Sigmoid colon (tissue), 7 donors: ENCODE results near the gene GPX3. TPM values are rescaled to one million over a fixed set of nuclear protein-coding genes. Genes with fewer than 3 reads are reported as not detected.

Source experiments
- DNase-seq: peaks from one replicate; pipeline ENCODE4 v3.0.0-alpha.2; 2019
- H3K27ac ChIP-seq, 4 donors: fragments of 200-600 bp; sonication (generic); one replicate each; pipeline ENCODE4 v1.5.1; 2016 to 2019; ENCODE audit warnings: mild to moderate bottlenecking in 1 of 4
- H3K27me3 ChIP-seq, 3 donors: fragments of 200-600 bp; sonication (generic); one replicate each; pipeline ENCODE4 v1.5.1; 2019; ENCODE audit warnings: mild to moderate bottlenecking in 1 of 3
- H3K36me3 ChIP-seq, 4 donors: fragments of 200-600 bp; sonication (generic); one replicate each; pipeline ENCODE4 v1.5.1; 2016 to 2019
- H3K4me1 ChIP-seq, 4 donors: fragments of 200-600 bp; sonication (generic); one replicate each; pipeline ENCODE4 v1.5.1; 2017 to 2019
- H3K4me3 ChIP-seq, 4 donors: fragments of 200-600 bp; sonication (generic); one replicate each; pipeline ENCODE4 v1.5.1; 2017 to 2019; ENCODE audit warnings: mild to moderate bottlenecking in 2 of 4, moderate library complexity in 1 of 4
- H3K9me3 ChIP-seq, 4 donors: fragments of 200-600 bp in 3 of 4; sonication (generic) in 3 of 4; one replicate each; pipeline versions ENCODE4 v1.5.1 to v1.6.1; 2013 to 2019
- EP300 ChIP-seq, 4 donors: sonication (generic); formaldehyde crosslinking; IDR thresholded peaks; one replicate each; pipeline ENCODE4 v1.6.1; 2017; ENCODE audit warnings: antibody characterized with exemption in 4 of 4
- POLR2A ChIP-seq, 2 donors: fragments of 450-650 bp; IDR thresholded peaks; one replicate each; pipeline ENCODE4 v1.6.1; 2016; ENCODE audit warnings: antibody characterized with exemption in 2 of 2, mild to moderate bottlenecking in 2 of 2, moderate library complexity in 2 of 2
- POLR2AphosphoS5 ChIP-seq, 4 donors: sonication (generic); formaldehyde crosslinking; IDR thresholded peaks; one replicate each; pipeline ENCODE4 v1.6.1; 2017; ENCODE audit warnings: antibody characterized with exemption in 4 of 4
- WGBS, 2 donors: extraction: QIAGEN DNeasy Blood & Tissue Kit; methylation state at CpG; one replicate each; pipeline ENCODE4 v1.1.7; 2013; 5-methylcytosine and 5-hydroxymethylcytosine counted together
- intact Hi-C: fragments of 100-400 bp; cut with DNase I; formaldehyde crosslinking; loops from one replicate; pipeline ENCODE4 v1.15.1; 2023
- polyA plus RNA-seq, 3 donors: library from polyadenylated mRNA; stranded (reverse); fragments of 200-250 nt; gene quantifications; one replicate each; pipeline ENCODE4 v1.2.3, GENCODE V29; 2013
- total RNA-seq, 4 donors: library from RNA; depleted of rRNA; stranded (reverse); fragments of >200 nt; gene quantifications; one replicate each; pipeline ENCODE4 v1.1.0, GENCODE V29; 2016
- TF ChIP-seq, protein P1 (sequence below), 4 experiments: fragments of 450-650 bp in 3 of 4; fragments of 200-600 bp in 1 of 4; IDR thresholded peaks; one replicate each; pipeline ENCODE4 v1.5.1; 2016 to 2019; ENCODE audit warnings: antibody characterized with exemption in 4 of 4, mild to moderate bottlenecking in 3 of 4, moderate library complexity in 2 of 4
- donor health status: healthy with polysubstance abuse.
- donor health status: Bipolar disorder and iron deficiency.
- donor health status: healthy.

Gene GPX3
- total and polyA plus RNA-seq, 7 donors = 85.1 to 2,079 (median 805) TPM

DNA sequence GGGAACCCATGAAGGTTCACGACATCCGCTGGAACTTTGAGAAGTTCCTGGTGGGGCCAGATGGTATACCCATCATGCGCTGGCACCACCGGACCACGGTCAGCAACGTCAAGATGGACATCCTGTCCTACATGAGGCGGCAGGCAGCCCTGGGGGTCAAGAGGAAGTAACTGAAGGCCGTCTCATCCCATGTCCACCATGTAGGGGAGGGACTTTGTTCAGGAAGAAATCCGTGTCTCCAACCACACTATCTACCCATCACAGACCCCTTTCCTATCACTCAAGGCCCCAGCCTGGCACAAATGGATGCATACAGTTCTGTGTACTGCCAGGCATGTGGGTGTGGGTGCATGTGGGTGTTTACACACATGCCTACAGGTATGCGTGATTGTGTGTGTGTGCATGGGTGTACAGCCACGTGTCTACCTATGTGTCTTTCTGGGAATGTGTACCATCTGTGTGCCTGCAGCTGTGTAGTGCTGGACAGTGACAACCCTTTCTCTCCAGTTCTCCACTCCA, 7.6 kb downstream of the GPX3 start:
- intact Hi-C loops = no loop called here
- H3K27ac ChIP-seq = peak overlapping the region in 2 of 4 donors; percentile 35 to 83
- TF ChIP-seq POLR2AphosphoS5 (IDR thresholded peaks at IDR 0.05) = peak in 3 of 4 donors; percentile 4 to 33 (median 9)
- TF ChIP-seq EP300 (IDR thresholded peaks at IDR 0.05) = no peak
- H3K36me3 ChIP-seq = peaks cover 17 to 74% (median 33%) of the 10 kb centered on the region in 4 donors
- H3K4me3 ChIP-seq = no peak overlapping the region
- H3K27me3 ChIP-seq = no peaks in the 10 kb centered on the region
- peak; percentile 74 for DNase-seq
- H3K4me1 ChIP-seq = peaks cover 0 to 41% (median 29%) of the 10 kb centered on the region in 4 donors
- H3K9me3 ChIP-seq = no peaks in the 10 kb centered on the region
- 86 to 92% methylated on average over 11 of the region's 11 CpGs for WGBS, 2 donors

DNA sequence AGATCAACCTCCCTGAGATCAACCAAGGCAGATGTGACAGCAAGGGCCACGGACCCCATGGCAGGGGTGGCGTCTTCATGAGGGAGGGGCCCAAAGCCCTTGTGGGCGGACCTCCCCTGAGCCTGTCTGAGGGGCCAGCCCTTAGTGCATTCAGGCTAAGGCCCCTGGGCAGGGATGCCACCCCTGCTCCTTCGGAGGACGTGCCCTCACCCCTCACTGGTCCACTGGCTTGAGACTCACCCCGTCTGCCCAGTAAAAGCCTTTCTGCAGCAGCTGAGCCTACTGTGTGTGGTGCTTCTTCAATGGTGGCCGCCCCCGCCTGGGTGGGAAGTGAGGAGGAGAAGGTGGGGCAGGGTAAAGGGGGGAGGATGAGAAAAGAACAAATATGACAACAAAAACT, 8.3 kb downstream of the GPX3 start:
- DNase-seq = peak; percentile 78
- intact Hi-C loops = no loop called here
- peaks cover 0 to 34% (median 22%) of the 10 kb centered on the region in 4 donors for H3K4me1 ChIP-seq
- no peaks in the 10 kb centered on the region for H3K9me3 ChIP-seq
- H3K27me3 ChIP-seq = no peaks in the 10 kb centered on the region
- TF ChIP-seq, protein P1, sequence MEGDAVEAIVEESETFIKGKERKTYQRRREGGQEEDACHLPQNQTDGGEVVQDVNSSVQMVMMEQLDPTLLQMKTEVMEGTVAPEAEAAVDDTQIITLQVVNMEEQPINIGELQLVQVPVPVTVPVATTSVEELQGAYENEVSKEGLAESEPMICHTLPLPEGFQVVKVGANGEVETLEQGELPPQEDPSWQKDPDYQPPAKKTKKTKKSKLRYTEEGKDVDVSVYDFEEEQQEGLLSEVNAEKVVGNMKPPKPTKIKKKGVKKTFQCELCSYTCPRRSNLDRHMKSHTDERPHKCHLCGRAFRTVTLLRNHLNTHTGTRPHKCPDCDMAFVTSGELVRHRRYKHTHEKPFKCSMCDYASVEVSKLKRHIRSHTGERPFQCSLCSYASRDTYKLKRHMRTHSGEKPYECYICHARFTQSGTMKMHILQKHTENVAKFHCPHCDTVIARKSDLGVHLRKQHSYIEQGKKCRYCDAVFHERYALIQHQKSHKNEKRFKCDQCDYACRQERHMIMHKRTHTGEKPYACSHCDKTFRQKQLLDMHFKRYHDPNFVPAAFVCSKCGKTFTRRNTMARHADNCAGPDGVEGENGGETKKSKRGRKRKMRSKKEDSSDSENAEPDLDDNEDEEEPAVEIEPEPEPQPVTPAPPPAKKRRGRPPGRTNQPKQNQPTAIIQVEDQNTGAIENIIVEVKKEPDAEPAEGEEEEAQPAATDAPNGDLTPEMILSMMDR (IDR thresholded peaks at IDR 0.05) = no peak
- peak in 2 of 4 donors; percentile 18 to 30 for TF ChIP-seq POLR2AphosphoS5 (IDR thresholded peaks at IDR 0.05)
- whole genome bisulfite sequencing, 2 donors = 95 to 96% methylated on average over 8 of the region's 8 CpGs
- peaks cover 22 to 81% (median 39%) of the 10 kb centered on the region in 4 donors for H3K36me3 ChIP-seq
- no peak overlapping the region for H3K4me3 ChIP-seq
- peak overlapping the region in 3 of 4 donors; percentile 18 to 64 (median 56) for H3K27ac ChIP-seq

DNA sequence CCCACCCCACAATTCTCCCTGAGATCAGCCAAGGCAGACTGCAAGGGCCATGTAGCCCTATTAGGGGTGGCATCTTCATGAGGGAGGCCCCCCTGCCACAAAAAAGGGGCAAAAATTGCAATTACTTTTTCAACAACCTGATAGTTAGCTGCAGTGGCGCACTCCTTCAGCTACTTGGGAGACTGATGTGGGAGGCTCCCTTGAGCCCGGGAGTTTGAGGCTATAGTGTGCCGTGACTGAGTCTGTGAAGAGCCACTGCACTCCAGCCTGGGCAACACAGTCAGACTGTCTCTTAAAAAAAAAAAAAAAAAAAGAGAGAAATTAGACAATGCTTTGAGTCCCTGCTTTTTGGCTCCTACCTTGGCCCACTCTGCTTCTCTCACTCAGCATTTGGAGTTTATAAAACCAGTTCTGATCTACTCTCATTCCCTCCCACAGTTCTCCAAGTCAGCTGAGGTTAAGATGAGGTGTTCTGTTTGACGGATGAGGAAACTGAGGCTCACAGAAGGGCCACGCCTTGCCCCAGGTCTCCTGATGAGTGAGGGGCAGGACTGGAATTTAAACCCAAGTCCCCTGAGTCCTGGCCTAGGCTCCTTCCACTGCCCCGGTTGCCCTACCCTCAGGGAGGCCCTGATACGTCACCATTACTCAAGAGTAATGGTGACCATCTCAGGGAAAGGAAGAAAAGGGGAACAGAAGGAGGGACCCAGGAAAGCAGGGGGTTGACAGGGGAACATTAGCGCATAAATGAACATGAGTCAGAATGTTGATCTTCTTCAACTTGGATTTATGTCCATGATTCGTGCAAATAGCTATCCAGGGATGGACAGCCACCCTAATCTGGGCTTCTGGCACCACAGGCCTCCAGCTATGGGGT, 9.0 kb downstream of the GPX3 start:
- Histone ChIP-seq H3K36me3 (peaks cover 22 to 88% (median 46%) of the 10 kb centered on the region in 4 donors), H3K27ac (peak overlapping the region; percentile 52 to 64 (median 57)), H3K4me1 (peaks cover 0 to 27% (median 16%) of the 10 kb centered on the region in 4 donors)

DNA sequence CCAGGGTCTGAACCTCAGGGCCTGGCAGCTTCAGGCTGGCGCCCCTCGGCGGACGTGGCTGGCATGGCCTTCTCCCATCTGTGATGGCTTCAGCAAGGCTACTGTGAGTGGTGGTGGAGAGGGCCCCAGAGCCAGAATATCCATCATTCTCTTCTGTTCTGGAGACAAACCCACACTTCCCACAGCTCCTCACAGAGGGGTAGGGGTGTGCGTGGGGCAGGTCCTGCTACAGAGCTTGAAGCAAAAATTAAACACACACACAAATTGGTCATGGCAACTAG, 9.6 kb downstream of the GPX3 start:
- DNase-seq = peak; percentile 80
- intact Hi-C loops = no loop called here
- Histone ChIP-seq H3K4me1 (peaks cover 0 to 21% (median 10%) of the 10 kb centered on the region in 4 donors), H3K9me3 (no peaks in the 10 kb centered on the region), H3K27ac (peak overlapping the region; percentile 52 to 64 (median 57)), H3K27me3 (no peaks in the 10 kb centered on the region), H3K4me3 (no peak overlapping the region), H3K36me3 (peaks cover 27 to 94% (median 52%) of the 10 kb centered on the region in 4 donors)
- 93 to 96% methylated on average over 5 of the region's 5 CpGs for WGBS, 2 donors
- TF ChIP-seq POLR2AphosphoS5 (IDR thresholded peaks at IDR 0.05) = peak in 1 of 4 donors; percentile 4
- no peak for TF ChIP-seq POLR2A (IDR thresholded peaks at IDR 0.05)

More for the DNA sequence above, 9.0 kb downstream of the GPX3 start:
- intact Hi-C loops = no loop called here
- Histone ChIP-seq H3K9me3 (no peaks in the 10 kb centered on the region), H3K27me3 (no peaks in the 10 kb centered on the region), H3K4me3 (no peak overlapping the region)
- TF ChIP-seq POLR2A (IDR thresholded peaks at IDR 0.05) (no peak), POLR2AphosphoS5 (IDR thresholded peaks at IDR 0.05) (peak in 3 of 4 donors; percentile 32 to 44 (median 39)), EP300 (IDR thresholded peaks at IDR 0.05) (no peak)
- TF ChIP-seq, protein P1 (IDR thresholded peaks at IDR 0.05) = no peak
- 93 to 96% methylated on average over 9 of the region's 9 CpGs for WGBS, 2 donors
- no peak for DNase-seq

DNA sequence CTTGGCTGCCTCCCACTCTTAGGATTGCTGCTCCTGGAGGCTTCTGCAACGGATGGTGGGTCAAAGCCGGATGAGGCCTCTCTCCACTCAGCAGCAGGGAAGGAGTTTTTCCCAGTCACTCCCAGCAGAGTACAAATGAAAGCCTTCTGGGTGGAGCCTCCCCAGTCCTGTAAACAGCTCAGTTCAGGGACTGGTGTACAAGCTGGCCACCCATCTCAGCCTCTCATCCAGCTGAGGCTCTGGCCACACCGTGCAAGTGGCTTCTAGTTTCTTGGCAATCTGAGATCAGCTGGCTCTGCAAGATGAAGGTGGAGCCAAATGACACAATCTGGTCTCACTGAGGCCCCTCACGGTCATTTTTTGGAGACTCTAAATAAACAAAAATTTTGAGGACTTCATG, 10.0 kb downstream of the GPX3 start:
- DNase-seq = peak; percentile 96
- WGBS, 2 donors = 70 to 89% methylated on average over 4 of the region's 4 CpGs
- Histone ChIP-seq H3K36me3 (peaks cover 31 to 98% (median 56%) of the 10 kb centered on the region in 4 donors), H3K9me3 (no peaks in the 10 kb centered on the region), H3K27ac (peak overlapping the region; percentile 52 to 64 (median 57)), H3K4me3 (no peak overlapping the region), H3K4me1 (peaks cover 0 to 17% (median 8%) of the 10 kb centered on the region in 4 donors), H3K27me3 (no peaks in the 10 kb centered on the region)
- TF ChIP-seq EP300 (IDR thresholded peaks at IDR 0.05) (no peak), POLR2AphosphoS5 (IDR thresholded peaks at IDR 0.05) (peak; percentile 23 to 70 (median 54))
- intact Hi-C loops = no loop called here

DNA sequence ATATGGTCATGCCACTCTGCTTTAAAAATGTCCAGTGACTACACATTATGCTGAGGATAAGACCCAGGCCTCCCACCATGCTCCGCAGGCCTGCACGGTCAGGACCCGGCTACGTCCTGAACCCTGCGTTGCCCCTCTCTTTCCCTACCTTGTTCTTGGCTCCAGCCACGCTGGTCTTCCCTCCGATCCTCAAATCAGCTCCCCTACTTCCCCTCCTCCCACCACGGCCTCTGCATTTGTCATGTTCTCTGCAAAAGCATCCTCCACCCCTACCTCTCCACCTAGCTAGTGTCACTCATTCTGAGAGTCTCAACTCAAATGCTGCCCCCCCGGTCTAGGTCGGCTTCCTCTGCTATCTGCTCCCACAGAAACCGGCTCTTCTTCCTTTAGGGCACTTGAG, 11.2 kb downstream of the GPX3 start:
- Histone ChIP-seq H3K9me3 (no peaks in the 10 kb centered on the region), H3K27ac (peak overlapping the region; percentile 45 to 64 (median 55)), H3K36me3 (peaks cover 35 to 100% (median 66%) of the 10 kb centered on the region in 4 donors), H3K4me1 (peaks cover 0 to 8% (median 3%) of the 10 kb centered on the region in 4 donors), H3K27me3 (no peaks in the 10 kb centered on the region), H3K4me3 (no peak overlapping the region)
- TF ChIP-seq, protein P1 (IDR thresholded peaks at IDR 0.05) = no peak
- TF ChIP-seq EP300 (IDR thresholded peaks at IDR 0.05) (no peak), POLR2A (IDR thresholded peaks at IDR 0.05) (no peak), POLR2AphosphoS5 (IDR thresholded peaks at IDR 0.05) (no peak)
- DNase-seq = no peak
- 94 to 95% methylated on average over 11 of the region's 11 CpGs for WGBS, 2 donors
- intact Hi-C loops = no loop called here
